G401 (cell line): ENCODE data around the gene UNC45A. TPM values are rescaled to one million over a fixed set of nuclear protein-coding genes. Genes with fewer than 3 reads are reported as not detected.
"Not testable (repeated sequence)": the region's sequence is repeated elsewhere in the genome, so short reads cannot be mapped to it uniquely, and the experiment has no call there.

Experiments
- DNase-seq: peaks from one replicate; pipeline ENCODE4 v3.0.0-alpha.2; 2015; ENCODE audit warnings: low spot score
- in situ Hi-C: cut with HindIII; loops from 2 replicates; pipeline ENCODE4 v1.10.0; 2016; ENCODE audit warnings: low sequenced_read_pairs, mixed read lengths
- total RNA-seq: library from RNA; depleted of rRNA; stranded (reverse); fragments of >200 nt; shearing (Covaris generic); gene quantifications from 2 replicates; pipeline ENCODE4 v1.2.3, GENCODE V29; 2014

UNC45A gene
- total RNA-seq, 1 experiment from 2014 or later = 99.2 TPM

DNA sequence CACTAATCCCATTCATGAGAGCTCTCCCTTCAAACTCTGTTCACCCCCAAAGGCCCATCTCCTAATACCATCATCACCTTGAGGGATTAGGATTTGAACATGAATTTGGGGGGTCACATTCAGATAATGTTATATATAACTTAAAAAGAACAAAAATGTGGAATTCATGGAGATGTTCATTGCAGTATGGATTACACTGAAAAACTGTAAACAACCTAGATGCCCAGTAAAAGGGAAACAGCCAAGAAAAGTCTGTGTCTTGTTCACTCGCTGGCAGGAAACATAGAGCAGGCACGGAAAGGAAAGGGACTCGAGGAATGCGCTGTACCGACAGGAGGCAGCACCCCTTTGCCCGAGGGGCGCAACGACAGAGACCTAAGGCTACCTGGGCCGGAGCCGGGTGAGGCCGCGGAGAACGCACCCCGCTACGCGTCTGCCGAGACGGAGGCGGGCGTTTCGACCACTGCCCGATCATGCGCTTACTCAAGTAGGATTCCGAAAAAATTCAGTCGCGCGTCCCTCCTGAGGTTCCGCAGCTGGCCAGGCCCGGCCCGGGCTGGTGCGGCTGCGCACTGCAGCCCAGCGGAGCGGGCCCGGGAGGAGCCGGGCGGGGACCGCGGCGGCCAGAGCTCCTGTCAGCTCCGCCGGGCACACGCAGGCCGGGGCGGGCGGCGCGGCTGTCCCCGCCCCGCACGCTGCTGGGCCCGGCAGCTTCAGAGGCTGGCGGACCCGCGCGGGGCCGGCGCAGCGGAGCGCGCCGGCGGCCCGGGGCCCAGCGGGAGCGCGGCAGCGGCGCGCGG is 32.8 kb upstream of the UNC45A start:
- peak; percentile 79 for DNase-seq
- in situ Hi-C loops = no loop called here

DNA sequence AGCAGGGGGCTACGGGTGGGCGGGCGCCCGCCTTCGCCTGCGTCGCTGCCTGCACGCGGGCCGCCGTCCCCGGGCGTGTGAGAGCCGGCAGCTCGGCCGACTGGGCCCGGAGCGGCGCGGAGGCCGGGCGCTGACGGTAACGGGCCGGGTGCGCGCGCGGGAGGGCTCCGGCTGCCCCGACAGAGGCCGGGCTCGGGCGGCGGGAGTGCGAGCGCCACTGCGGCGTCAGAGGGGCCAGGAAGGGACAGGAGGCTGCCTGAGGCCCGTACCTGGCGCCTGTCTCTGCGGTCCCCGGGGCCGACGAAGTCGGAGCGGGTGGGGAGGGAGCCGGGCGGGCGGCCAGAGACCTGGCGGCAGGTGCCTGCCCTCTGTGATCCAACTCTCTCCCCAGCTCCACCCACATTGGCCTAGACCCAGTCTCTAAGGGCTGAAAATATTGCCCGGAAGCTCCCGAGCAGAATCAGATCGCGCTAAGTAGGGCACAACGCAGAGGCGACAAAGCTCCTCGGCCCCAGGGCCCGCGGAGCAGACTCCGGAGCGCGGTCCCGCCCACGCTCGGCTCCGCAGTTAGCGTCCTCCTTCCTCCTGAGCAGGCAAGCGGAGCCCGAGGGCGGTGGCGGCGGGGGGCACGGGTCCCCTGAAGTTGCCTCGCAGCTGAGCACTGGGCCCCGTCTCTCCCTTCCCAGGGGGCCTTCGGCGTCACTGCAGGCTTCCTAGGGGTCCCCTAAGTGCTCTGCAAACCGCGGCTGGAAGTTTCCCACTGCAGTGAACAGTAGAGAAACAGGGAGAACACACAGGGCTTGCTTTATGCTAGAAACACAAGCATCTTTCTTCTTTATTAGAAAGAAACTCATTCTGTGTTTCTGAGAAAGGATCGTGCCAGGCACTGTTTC is 32.0 kb upstream of the UNC45A start, which contains the start of gene MAN2A2:
TSS of gene MAN2A2 (plus strand) at position 463 of the 893 bp plus-strand sequence. CDS start 906 bp downstream, outside the sequence.
- peak; percentile 78 for DNase-seq
- in situ Hi-C loops = no loop called here

DNA sequence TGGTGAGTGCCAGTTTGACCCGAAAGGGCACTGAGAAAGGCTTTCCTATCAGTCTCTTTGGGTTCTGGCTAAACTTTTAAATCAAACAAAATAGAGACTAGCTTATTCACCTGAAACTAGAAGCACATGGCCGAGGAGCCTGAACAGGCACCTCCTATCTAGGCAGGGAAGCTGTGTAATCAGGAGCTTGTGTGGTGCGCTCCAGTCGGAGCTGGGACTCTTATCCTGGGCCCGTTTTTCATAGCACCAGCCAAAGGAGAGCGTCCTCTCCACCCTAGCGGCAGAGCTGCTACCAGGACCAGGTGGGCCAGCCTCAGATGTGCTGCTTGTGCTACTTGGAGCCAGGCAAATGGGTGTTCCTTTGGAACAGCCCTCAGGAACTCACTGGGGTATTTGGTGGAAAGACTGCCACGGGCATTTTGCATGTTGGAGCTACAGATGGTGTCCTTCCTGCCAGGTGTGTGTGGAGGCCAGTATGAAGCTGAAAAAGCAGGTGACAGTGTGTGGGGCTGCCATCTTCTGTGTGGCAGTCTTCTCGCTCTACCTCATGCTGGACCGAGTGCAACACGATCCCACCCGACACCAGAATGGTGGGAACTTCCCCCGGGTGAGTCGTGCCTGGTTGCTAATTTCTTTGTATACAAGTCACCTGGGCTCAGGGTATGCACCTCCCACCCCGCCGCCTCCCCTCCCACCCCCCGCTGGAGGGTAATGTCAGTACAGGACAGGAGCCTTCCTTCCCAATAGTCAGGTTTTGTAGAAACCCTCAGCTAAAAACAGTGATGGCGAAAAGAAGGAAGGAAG is 31.1 kb upstream of the UNC45A start:
- in situ Hi-C loops = no loop called here
- DNase-seq = peak; percentile 64

DNA sequence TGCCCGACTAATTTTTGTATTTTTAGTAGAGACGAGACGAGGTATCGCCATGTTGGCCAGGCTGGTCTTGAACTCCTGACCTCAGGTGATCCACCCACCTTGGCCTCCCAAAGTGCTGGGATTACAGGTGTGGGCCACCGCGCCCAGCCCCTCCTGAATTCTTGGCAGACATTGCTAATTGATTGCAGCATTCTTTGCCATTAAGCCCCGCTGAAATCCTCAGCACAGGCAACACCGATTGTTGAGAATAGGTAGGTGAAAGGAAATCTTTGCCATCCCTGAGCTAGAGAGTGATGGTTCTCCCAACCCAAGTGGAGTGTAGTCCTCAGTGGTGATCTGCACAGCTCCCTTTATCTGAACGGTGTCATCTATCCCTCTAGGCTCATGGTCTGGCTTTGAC is 30.3 kb upstream of the UNC45A start:
- no peak for DNase-seq
- in situ Hi-C loops = no loop called here

DNA sequence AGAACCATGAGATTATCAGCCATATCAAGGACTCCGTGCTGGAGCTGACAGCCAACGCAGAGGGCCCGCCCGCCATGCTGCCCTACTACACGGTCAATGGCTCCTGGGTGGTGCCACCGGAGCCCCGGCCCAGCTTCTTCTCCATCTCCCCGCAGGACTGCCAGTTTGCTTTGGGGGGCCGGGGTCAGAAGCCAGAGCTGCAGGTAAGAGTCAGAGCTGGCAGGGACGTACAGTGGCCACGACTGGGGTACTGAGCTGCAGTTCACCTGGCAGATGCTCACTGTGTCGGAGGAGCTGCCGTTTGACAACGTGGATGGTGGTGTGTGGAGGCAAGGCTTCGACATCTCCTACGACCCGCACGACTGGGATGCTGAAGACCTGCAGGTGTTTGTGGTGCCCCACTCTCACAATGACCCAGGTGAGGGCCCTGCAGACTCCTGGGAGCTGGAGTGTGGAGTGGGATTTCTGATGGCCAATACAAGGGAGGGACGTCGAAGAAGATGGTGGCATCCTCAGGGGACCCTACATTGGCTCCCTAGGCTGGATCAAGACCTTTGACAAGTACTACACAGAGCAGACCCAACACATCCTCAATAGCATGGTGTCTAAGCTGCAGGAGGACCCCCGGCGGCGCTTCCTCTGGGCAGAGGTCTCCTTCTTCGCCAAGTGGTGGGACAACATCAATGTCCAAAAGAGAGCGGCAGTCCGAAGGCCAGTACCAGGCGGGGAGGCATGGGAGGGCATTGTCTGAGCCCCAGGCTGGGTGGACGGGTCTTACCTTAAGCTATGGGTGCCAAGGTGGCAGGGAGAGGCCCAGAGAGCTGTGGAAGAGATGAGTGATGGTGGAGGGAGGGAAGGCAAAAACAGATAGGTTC is 29.5 kb upstream of the UNC45A start:
- in situ Hi-C loops = no loop called here
- DNase-seq = no peak

DNA sequence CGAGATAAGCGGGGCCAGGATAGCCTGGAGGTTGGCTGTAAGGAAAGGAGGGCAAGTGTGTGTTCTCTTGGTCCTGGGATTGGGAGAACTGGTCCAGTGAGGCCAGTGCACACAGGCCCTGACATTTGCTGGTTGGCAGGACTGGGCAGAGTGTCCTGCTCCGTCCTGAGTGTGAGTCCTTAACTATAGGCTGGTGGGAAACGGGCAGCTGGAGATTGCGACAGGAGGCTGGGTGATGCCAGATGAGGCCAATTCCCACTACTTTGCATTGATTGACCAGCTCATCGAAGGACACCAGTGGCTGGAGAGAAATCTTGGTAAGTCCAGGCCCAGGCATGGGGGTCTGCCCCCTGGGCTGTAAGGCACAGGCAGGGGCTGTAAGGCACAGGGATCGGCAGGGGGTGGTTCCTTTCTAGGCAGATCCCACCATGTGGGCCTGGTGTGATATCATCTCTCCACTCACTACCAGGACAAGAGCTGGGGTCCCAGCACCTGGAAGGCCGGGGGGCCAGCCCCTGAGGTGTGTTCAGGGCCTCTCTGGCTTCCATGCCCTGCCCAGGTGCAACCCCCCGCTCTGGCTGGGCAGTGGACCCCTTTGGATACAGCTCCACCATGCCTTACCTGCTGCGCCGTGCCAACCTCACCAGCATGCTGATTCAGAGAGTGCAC is 28.8 kb upstream of the UNC45A start:
- no peak for DNase-seq
- in situ Hi-C loops = no loop called here

DNA sequence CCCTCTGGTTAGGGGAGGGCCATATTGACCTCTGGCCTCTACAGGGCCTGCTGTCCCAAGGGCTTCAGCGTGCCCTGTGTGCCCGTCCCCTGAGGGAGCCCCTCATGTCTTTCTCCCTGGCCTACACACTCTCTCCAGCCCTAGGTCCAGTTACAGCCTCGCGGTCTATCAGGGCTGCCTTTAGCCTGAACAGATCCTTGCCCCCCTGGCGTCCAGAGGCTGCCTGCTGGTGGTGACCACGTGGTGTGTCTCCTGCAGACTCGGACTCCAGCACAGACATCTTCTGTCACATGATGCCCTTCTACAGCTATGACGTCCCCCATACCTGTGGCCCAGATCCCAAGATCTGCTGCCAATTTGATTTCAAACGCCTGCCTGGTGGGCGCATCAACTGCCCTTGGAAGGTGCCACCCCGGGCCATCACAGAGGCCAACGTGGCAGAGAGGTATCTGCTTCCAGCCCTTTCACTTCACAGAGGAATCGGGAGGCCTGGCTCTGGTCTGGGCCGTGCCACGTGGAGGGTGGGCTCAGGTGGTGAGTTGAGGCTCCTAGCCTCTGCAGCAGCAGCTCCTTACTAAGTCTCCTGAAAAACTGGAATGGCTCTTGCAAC is 27.9 kb upstream of the UNC45A start:
- in situ Hi-C loops = no loop called here
- no peak for DNase-seq

DNA sequence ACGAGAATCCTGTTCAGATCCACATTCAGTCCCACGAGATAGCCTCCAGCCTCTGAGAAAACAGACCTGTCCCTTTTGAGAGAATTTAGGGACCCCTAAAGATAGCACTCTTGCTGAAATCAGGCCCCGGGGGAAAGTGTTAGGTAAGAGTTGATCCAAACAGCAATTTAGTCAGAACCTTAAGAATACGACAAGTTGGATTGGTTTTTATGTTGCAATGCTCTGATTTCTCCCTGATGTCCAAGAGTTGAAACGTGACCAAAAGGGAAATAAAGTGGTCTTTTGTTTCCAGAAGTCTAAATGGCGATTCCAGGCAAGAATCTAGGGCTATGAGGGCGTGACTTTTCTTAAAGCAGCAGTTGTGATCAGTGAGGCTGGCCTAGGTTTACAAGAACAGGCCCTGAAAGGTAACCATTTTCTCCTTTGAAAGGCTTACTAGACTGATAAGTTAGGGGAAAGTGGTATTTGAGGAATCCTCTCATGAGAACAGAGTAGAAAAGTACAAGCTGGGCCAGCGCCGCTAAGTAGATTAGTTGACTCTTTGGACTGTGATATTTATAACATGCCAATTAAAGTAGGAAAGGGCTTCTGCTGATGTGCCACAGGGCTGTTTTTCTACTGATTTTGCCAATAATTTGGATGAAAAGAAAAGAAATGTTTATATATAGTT is 27.1 kb upstream of the UNC45A start:
- in situ Hi-C loops = no loop called here

DNA sequence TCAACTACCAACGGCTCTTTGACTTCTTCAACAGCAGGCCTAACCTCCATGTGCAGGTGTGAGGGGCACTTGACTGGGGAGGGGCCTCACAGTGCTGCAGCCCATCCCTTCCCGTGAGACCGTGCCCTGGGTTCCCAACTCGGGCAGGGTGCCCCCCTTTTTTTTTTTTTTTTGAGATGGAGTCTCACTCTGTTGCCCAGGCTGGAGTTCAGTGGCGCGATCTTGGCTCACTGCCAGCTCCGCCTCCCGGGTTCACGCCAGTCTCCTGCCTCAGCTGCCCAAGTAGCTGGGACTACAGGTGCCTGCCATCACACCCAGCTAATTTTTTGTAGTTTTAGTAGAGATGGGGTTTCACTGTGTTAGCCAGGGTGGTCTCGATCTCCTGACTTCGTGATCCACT is 25.6 kb upstream of the UNC45A start:
- DNase-seq, in situ Hi-C loops: not testable (repeated sequence)

More for the DNA sequence above, 27.1 kb upstream of the UNC45A start:
- no peak for DNase-seq

DNA sequence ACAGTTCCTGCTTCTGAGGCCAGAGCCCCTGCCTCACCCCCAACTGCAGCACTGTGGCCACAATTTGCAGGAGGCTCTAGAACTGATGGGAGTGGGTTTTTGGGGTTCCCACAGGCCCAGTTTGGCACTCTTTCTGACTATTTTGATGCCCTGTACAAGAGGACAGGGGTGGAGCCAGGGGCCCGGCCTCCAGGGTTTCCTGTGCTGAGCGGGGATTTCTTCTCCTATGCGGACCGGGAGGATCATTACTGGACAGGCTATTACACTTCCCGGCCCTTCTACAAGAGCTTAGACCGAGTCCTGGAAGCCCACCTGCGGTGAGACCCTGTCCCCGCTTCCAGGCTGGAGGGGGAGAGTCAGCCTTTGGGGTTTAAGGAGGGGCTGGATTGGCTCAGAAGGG is 25.1 kb upstream of the UNC45A start:
- in situ Hi-C loops = no loop called here
- DNase-seq = no peak

DNA sequence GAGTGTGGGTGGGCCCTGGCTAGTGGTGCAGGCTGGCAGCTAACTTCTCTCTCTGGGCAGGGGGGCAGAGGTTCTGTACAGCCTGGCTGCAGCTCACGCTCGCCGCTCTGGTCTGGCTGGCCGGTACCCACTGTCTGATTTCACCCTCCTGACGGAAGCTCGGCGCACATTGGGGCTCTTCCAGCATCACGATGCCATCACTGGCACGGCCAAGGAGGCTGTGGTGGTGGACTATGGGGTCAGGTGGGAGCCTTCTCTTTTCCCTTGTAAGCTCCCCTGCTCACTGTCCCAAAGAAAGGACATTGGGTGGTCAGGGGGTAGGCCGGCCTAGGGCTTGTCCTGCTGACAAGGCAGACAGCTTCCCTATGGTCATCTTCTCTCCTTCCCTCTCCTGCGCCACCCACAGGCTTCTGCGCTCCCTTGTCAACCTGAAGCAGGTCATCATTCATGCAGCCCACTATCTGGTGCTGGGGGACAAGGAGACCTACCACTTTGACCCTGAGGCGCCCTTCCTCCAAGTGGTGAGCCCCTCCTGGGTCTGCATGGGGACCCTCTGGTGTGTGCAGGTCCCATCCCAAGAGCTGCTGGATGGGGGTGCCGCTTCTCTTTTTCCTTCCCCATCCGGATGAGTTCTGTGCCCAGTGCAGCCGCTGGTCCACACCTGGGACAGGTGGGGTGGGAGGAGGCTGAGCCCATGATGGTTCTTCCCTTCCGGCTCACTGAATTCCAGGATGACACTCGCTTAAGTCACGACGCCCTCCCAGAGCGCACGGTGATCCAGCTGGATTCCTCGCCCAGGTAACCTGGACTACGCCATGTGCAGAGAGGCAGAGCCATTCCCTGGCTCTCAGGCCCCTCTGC is 24.4 kb upstream of the UNC45A start:
- in situ Hi-C loops = no loop called here
- DNase-seq = no peak

DNA sequence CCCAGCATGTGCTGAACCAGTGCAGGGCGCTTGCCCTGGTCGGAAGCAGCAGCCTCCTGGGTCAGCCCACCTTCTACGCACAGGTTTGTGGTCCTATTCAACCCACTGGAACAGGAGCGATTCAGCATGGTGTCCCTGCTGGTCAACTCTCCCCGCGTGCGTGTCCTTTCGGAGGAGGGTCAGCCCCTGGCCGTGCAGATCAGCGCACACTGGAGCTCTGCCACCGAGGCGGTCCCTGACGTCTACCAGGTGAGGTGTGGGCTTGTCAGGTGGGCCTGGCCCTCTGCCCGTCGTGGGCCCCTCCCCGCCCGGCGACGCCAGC is 23.8 kb upstream of the UNC45A start:
- no peak for DNase-seq
- in situ Hi-C loops = no loop called here

DNA sequence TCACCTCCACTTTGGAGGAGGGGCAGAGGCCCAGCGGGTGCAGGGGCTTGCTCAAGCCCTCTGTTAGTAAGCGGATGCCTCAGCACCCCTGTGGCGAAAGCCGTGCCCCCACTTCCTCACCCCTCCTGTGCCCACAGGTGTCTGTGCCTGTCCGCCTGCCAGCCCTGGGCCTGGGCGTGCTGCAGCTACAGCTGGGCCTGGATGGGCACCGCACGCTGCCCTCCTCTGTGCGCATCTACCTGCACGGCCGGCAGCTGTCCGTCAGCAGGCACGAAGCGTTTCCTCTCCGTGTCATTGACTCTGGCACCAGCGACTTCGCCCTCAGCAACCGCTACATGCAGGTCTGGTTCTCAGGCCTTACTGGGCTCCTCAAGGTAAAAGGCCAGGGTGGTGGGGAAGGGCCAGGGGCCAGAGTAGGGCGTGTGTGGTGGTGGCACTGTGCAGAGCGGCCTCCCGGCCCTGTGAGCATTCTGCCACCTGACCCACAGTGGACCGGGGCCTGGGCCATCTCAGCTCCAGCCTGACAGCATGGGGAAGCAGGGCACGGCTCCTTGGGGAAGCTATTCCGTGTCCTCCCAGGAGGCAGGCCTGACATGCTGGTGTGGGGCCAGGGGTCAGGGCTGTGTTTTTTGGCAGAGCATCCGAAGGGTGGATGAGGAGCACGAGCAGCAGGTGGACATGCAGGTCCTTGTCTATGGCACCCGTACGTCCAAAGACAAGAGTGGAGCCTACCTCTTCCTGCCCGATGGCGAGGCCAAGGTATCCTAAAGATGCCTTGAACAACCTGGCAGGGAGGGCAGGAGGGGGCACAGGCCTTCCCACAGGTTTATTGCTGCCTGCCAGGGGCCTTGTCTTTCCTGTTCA is 22.9 kb upstream of the UNC45A start:
- in situ Hi-C loops = no loop called here
- DNase-seq = no peak

DNA sequence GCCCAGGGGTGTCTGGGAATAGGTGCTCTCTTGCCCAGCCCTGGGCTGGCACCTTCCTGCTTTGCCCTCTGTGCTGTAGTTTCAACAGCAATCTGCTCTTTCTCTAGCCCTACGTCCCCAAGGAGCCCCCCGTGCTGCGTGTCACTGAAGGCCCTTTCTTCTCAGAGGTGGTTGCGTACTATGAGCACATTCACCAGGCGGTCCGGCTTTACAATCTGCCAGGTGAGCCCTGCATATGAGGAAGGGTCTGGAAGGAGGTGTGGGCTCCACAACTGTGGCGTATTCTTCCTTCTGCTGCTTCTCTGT is 22.4 kb upstream of the UNC45A start:
- in situ Hi-C loops = no loop called here
- no peak for DNase-seq

DNA sequence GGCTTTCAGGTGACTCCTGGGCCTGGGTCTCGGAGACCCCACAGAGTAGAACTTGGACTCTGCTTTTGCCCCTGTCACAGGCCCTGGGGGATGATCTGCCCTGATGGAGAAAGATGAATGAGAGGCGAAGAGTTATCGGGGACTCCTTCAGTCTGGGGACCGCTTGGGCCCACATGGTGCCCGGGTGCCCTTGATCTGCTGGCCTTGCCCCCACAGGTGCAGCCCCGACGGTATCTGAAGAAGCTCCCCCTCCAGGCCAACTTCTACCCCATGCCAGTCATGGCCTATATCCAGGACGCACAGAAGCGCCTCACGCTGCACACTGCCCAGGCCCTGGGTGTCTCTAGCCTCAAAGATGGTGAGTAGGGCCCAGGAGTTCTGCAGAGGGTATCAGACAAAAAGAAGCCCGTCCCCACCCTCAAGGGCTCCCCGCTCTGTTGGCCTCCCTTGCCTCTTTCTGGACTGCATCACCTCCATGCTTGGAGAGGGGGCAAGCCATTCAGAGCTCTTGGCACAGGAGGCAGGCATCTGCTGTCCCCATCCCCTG is 21.6 kb upstream of the UNC45A start:
- DNase-seq = no peak
- in situ Hi-C loops = no loop called here
